GM18498 (cell line): ENCODE measurements around the gene PMEL.
A peak's percentile ranks its signal among the peaks of the same experiment; 100 is the strongest.
"Not testable (repeated sequence)": the region's sequence is repeated elsewhere in the genome, so short reads cannot be mapped to it uniquely, and the experiment has no call there.

Experiments used
- ATAC-seq: cut with Tn5 transposase; IDR thresholded peaks from one replicate; pipeline ENCODE4 v1.9.1; 2021; ENCODE audit warnings: mild to moderate bottlenecking, moderate library complexity; ENCODE audit not compliant: unreplicated experiment

Gene PMEL

DNA sequence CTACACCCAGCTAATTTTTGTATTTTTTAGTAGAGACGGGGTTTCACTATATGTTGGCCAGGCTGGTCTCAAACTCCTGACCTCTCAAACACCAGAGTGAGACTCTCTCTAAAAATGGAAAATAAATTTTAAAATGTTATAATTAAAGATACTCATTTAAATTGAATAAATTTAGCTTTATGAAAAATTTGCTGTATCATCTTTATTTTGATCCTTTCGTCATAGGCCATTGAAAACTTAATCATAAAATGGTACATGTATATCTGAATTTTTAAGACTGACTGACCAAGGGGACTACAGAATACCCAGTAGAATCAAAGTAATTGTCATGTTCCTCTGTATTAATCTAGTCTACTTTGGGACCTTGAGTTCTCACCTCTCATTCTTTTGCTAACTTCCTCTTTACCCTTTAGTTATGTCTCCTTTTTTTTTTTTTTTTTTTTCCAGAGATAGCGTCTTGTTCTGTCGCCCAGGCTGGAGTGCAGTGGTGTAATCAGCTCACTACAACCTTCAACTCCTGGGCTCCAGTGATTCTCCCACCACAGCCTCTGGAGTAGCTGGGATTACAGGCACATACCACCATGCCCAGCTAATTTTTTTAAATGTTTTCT, 17.5 kb upstream of the PMEL start:
- no peak for ATAC-seq

DNA sequence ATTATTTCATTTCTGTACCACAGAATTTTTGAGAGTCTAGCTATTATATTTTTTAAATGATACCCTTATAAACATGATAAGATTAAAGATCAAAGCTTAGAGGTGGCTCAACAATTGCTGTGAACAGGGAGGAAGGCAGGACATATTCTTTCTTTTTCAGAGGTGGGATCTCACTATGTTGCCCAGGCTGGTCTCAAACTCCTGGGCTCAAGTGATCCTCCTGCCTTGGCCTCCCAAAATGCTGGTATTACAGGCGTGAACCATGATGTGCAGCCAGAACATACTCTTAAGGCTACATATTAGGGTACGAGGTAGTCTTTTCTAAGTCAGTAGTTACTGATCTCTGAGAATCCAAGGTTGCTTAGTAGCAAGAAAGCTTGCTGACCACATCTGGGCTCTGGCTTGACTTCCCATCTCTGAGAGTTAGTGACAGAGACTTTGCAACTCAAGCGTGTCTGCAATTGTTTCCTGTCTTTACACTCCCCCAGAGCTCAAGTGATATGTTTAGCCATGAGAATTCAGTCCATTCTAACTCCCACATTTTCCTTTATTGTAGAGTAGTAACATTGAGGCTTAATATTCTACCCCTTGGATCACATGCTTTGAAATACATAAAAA, 16.6 kb upstream of the PMEL start:
- no peak for ATAC-seq

DNA sequence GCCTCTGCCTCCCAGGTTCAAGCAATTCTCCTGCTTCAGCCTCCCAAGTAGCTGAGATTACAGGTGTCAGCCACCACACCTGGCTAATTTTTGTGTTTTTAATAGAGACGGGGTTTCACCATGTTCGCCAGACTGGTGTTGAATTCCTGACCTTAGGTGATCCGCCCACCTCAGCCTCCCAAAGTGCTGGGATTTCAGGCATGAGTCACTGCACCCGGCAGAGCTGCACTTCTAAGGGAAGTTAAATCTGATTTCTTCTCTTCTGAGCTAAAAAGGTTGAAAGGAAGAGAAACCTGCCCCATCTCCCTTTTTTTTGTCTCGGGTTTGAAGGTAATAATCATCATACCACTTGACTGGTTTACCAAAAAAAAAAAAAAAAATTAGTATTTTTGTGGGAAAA, 16.0 kb upstream of the PMEL start:
- not testable (repeated sequence) for ATAC-seq

DNA sequence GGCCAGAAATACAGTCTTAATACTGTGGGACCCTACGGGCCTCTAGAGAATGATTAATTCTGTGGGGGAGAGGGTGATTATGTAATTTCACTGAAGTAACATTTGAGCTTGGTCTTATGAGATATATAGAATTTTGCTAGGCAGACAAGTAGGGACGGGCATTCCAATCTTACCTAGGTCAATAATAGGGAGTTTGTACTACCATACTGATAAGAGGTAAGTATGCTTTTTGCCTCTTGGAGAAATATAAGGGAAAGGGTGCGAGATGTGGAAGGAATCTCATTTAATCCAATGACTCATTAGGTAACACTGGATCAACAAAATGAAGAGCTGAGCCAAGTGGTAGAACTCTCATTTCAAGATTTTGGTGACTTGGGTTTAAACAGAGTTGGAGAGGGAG, 13.2 kb upstream of the PMEL start:
- ATAC-seq, result no peak

DNA sequence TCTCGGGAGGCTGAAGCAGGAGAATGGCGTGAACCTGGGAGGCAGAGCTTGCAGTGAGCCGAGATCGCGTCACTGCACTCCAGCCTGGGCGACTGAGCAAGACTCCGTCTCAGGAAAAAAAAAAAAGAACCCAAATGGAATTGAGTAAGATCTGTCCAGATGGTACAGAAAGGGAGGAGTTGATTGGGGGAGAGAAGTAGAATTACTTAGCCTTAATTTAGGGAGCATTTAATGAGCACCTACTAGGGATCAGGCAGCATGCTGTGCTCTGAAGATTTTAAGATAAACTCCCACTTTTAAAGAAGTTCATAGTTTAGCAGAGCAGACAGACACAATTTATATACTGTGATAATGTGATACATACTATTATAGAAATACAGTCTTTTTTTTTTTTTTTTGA, 12.6 kb upstream of the PMEL start:
- ATAC-seq, result no peak

DNA sequence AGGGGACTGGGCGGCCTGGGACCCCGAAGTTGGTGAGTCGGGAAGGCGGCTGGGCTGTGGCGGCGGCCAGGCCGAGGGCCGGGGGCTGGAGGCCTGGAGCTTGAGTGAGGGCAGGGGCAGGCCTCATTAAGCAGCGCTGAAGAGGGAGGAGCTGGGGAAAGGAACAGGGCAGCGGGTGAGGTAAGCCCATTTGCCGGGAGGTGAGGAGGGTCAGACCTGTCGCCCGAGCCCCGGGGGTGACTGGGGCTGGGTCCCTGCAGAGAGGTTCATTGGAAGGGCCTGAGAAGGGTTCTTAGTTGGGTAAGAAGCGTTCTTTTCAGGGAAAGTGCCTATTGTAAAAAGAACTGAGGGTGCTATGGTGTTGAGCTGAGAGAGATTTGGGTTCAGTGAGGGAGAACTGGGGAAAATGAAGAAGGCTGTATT, 8.5 kb upstream of the PMEL start:
- ATAC-seq, result peak; percentile 20

DNA sequence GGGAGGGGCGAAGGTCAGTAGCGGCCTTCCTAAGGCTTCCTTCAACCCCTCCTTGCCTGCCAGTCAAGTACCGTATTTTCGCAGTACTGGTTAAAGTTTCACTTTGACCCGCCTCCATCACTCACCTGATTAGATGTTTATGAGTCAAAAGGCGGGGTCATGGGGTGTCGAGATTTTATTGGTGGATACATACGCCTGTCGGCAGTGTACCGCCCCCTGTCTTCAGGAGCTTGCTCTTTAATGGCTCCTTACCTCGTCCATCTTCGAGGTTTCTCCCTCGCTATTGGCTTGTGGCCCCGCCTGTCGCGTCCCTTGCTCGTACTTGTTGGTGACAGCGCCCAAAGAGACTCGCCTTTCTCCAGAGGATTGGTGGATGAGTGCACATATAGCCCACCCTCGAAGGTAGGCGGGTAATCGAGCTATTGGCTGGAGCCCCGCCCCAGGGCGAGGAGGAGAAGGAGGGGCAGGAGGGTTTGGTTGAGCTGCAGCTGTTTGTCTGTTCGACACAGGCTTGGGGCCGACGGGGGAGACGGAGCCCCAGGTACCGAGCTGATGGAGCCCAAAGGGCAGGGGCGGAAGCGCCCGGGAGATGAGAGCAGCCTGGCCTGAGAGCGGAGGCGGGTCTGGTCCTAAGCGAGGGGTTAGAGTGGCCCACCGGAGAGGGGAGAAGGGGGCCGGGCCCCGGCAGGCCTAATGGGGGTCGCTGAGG, 7.9 kb upstream of the PMEL start, which contains the start of gene RAB5B:
Gene RAB5B, plus strand, starts transcription at position 480 of the 709 bp plus-strand sequence. CDS start 12,883 bp downstream, outside the sequence.
- ATAC-seq, result peak; percentile 91

DNA sequence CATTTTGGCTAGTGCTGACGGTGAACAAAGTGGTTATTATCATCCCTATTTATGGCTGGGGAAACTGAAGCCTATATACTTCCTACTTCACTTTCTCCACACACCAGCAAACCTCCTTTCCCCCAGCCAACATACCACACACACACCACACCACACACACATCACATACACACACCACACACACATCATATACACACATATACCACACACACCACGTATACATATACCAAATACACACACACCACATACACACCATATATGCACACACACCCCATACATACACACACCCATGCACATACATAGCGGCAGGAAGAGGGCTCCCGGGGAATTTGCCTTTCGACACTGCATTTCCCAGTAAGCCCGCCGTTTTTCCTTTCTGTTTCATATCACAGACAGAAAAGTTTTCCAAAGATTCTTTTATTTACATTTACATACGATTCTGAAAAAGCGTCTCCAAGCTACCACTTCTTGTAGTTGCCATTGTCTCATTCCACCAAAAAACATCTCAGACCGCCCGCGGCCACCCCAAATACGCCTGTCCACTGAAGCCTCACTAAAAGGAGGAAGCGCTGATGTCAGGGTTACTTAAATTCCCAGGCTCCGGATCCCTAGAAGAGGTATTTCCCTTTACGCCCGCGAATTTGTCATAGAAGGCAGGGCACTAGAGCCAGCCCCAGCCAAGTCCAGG, 7.2 kb upstream of the PMEL start:
- no peak for ATAC-seq

DNA sequence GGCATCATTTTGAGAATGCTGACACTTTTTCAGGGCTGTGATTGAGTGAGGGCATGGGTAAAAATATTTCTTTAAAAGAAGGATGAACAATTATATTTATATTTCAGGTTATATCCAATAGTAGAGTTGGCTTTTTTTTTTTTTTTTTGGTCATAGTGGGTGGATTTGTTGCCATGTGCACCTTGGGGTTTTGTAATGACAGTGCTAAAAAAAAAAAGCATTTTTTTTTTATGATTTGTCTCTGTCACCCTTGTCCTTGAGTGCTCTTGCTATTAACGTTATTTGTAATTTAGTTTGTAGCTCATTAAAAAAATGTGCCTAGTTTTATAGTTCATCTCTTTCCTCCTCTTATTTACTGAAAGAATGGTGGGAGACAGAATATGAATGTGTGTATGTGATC, 6.6 kb upstream of the PMEL start:
- ATAC-seq, result no peak

DNA sequence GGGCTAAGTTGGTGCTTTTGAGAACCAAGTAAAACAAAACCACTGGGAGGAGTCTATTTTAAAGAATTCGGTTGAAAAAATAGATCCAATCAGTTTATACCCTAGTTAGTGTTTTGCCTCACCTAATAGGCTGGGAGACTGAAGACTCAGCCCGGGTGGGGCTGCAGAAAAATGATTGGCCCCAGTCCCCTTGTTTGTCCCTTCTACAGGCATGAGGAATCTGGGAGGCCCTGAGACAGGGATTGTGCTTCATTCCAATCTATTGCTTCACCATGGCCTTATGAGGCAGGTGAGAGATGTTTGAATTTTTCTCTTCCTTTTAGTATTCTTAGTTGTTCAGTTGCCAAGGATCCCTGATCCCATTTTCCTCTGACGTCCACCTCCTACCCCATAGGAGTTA, 6.2 kb upstream of the PMEL start:
- no peak for ATAC-seq

DNA sequence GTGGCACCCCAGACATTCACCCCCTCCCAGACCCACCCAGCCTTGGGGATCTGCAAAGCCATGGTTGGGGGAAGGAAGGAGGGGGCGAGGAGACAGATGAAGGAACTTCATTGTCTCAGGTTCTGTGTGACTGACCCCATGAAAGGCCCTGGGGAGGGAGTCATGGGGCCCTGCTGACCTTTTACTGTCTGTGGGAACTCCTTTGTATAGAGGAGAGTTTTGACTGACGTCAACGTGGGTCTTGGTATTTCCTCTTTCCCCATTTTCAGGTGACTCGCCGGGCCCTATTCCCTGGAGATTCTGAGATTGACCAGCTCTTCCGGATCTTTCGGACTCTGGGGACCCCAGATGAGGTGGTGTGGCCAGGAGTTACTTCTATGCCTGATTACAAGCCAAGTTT, 4.9 kb upstream of the PMEL start:
- no peak for ATAC-seq

DNA sequence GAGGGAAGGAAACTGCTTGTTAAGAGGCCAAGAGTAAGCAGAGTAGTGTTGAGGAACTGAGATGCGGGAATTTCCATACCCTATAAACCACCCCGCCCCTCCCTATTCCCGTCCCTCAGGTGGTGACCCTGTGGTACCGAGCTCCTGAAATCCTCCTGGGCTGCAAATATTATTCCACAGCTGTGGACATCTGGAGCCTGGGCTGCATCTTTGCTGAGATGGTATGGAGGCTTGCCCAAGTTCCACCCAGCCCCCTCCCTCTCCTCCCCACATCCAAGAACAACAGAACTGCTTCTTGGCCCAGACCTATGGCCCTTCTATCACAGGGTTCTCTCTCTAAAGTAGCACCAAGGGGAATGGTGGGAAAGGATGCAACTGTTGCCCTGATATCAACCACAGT, 3.5 kb upstream of the PMEL start:
- no peak for ATAC-seq

DNA sequence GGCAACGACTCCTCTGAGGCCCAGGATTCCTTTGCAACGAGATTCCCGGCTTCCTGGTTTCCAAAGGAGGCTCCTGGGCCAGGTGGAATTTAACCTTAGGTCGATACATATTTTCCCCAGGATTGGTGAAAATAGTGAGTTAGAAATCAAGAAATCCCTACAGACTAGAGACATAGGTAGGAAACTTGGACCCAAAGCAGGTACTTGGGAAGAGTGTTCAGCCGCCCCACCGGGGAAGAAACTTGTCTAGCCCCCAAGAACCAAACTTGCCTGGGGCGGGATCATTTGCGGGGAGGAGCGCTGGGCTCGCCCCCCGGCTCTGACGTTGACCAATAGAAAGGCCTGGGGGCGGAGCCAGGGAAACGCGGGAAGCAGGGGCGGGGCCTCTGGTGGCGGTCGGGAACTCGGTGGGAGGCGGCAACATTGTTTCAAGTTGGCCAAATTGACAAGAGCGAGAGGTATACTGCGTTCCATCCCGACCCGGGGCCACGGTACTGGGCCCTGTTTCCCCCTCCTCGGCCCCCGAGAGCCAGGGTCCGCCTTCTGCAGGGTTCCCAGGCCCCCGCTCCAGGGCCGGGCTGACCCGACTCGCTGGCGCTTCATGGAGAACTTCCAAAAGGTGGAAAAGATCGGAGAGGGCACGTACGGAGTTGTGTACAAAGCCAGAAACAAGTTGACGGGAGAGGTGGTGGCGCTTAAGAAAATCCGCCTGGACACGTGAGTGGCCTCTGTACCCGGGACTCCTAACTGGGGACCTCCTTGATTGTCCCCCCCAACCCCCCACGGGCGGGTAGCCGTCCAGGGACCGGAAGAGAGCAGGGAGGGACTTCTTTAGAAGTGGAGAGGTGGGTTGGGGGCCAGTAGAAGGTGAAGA, 803 bp upstream of the PMEL start, which contains the start of gene CDK2:
Gene CDK2, plus strand, starts transcription at position 423 of the 874 bp plus-strand sequence. Its CDS starts 179 bp downstream, at position 602.
- ATAC-seq, result peak; percentile 93

DNA sequence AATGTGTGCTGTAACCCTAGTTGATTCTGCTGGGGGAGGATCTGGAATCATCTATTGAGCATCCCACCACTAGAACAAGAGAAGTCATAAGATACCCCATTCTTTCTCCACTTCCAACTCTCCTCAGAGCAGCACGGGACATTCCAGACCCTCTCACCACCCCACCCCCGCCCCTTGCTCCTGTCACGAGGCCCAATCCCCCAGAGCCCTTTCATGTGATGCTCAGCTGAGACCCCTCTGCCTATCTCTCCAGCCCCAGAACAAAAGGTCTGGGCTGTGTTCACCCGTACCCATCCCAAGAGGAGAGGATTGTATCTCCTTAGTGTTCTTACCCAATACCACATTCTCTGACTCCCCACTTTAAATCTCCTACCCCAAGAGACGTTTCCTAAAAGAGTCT, 602 bp downstream of the PMEL start:
- no peak for ATAC-seq

DNA sequence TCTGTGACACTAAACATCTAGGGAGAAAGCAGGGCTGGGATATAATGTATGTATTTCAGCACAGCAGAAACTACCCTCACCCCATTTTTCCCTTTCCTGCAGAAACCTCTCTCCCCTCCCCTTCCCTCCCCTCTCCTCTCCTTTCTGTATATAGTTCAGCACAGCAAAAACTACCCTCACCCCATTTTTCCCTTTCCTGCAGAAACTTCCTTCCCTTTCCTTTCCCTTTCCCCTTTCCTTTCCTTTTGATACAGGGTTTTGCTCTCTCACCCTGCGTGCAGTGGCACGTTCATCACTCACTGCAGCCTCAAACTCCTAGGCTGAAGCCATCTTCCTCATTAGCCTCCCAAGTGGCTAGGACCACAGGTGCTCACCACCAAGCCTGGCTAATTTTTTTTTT, 2.1 kb downstream of the PMEL start:
- no peak for ATAC-seq

DNA sequence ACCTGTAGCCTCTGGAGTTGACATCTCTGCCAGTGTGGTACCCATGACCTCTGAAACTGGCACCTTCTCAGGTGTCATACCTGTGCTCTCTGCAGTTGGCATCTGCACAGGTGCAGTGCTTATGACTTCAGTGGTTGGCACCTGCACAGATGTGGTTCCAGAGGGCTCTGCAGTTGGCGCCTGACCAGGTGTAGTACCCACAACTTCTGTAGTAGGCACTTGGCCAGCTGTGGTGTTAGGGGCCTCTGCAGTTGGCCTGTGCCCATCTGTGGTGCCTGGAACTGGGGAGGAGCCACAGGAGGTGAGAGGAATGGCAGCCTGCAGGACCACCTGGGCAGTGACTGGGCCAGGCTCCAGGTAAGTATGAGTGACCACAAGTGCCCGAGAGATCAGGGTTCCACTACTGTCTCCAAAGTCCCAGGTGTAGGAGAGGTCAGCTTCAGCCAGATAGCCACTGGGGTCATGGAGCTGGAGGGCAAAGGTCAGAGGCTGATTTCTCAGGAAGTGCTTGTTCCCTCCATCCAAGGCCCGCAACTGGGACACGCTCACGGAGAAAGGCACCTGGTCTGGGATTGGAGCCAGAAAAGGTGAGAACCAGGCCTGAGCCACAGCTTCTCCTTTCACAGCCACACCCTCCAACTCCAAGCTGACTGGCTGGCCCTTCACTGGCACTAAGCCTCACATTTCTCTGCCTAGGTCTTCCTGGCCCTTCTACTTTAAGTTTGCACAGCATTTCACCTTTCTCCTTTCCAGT, 8.6 kb downstream of the PMEL start:
- no peak for ATAC-seq

DNA sequence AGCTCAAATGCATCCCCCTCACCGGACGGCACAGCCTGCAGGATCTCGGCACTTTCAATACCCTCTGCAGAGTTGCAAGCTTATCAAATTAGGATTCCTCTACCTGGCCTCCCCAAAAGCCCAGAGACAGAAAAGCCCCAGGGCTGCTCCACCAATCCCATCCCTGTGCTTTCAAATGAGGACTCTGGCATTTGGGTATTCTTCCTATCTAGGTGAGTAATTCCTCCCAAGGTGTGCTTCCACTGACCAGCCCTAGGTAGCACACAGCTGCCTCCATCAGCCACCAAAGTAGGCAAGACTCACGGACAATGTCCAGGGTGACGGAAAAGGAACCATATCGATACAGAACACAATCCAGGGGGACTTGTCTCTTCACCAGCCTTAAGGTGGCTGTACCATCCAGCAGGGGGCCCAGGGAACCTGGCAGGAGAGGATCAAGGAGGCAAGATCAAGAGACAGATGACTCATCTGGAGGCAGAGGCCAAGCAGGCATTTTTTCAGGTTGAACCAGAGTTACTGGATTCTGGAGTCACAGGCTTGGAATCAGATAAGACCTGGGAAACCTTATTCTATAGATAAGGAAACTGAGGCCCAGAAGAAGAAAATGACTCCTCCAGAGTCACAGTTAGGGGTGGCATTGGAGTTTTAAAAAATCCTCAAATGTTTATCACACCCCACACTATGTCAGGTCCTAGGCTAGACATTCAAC, 9.9 kb downstream of the PMEL start:
- no peak for ATAC-seq

DNA sequence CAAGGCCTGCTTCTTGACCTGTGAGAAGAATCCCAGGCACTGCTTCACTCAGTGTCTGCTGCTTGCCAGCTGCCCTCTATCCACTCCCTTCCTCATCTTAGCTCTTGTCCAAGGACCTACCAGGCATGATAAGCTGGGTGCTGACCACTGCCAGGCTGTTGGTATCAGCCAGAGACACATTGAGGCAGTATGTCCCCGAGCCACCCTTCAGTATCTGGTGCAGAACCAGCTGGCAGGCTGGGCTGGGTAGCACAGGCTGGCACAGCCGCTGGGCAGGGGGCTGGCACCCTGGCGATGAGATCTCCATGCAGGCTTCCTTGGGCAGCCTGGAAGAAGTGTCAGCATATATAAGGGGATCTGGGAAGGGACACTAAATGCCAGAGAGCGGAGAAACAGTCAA, 10.5 kb downstream of the PMEL start:
- ATAC-seq, result no peak

DNA sequence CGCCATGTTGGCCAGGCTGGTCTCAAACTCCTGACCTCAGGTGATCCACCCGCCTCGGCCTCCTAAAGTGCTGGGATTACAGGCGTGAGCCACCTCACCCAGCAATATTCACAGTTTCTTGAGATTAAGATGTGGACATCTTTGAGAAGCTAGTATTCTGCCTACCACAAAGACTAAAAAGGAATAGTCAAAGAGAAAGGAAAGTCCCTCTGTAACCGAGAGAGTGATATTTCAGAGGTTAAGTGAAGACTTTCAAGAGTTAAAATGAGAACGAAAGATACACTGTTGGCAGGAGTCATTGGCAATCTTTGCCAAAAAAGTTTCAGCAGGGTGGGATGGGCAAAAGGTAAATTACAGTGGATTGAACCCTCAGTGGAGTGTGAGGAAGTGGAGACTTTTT, 19.3 kb downstream of the PMEL start:
- no peak for ATAC-seq
